GM18867 (cell line): Measurements from ENCODE around the gene BCOR.

ENCODE experiments used
- ATAC-seq: cut with Tn5 transposase; IDR thresholded peaks from one replicate; pipeline ENCODE4 v1.9.1; 2021; ENCODE audit warnings: mild to moderate bottlenecking, moderate library complexity; ENCODE audit not compliant: unreplicated experiment

BCOR gene

GRCh38 chrX:40035726-40036125 lies 62.0 kb downstream of the BCOR start:
- no peak for ATAC-seq

GRCh38 chrX:40031911-40032310 lies 65.8 kb downstream of the BCOR start:
- ATAC-seq = no peak

DNA sequence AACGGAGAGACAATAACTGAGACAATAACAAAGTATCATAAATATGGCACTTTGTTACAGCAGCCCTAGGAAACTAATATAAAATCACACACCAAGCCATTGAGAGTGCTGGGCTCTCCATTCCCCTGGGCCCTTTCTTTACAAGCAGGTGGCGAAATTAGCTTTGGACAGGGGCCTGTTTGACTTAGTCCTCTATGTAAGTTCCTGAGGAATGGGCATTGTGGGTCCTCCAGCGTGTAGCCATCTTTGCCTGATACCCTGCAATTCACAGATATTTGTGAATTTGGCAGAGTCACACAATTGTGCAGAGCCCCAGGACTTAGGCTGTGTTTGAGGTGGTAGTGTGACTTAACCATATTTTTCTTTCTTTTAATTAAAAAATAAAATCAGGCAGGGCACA lies 67.6 kb downstream of the BCOR start:
- no peak for ATAC-seq

GRCh38 chrX:40022421-40022820 lies 75.3 kb downstream of the BCOR start:
- ATAC-seq = peak; percentile 63

DNA sequence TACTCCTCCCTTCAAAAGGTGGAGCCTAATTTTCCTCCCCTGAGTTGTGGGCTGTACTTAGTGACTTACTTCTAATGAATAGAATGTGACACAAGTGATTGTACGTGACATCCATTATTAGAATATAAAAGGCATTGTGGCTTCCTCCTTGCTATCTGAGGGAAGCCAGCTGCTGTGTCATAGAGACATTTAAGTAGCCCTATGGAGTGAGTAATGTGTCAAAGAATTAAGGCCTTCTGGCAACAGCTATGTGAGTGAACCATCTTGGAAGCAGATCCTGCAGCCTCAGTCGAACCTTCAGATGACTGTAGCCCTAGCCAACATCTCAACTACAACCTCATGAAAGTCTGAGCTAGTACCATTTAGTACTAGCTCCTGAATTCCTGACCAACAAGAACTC lies 76.1 kb downstream of the BCOR start:
- ATAC-seq = no peak

DNA sequence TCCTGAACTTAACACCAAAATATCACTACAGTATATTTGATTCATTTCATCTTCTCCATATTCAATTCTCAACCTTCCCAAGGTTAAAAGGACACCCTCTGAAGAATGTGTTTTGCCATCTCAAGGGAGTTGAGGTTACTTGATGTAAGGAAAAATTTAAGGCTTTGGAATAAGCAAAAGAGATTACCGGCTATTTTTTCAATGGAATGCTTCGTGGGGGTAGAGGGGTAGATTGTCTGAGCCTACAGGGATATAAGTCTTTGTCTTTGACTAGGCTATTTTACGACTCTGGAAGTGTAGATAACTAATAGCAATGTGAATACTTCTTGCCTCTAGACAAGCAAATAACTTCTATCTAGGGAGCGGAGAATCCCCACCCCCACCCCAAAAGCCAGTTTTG lies 78.2 kb downstream of the BCOR start:
- no peak for ATAC-seq

DNA sequence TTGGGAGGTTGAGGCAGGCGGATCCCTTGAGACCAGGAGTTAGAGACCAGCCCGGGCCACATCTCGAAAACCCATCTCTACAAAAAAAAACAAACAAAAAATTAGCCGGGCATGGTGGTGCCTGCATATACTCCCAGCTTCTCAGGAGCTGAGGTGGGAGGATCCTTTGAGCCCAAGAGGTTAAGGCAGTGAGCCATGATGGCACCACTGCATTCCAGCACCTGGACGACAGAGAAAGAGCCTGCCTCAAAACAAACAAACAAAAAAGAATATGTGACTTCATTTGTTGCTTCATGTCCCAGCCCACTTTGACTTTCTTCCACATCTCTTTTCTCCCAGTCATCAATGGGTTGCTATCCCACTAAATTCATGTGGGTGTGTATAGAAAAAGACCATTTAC lies 79.7 kb downstream of the BCOR start:
- ATAC-seq = no peak

DNA sequence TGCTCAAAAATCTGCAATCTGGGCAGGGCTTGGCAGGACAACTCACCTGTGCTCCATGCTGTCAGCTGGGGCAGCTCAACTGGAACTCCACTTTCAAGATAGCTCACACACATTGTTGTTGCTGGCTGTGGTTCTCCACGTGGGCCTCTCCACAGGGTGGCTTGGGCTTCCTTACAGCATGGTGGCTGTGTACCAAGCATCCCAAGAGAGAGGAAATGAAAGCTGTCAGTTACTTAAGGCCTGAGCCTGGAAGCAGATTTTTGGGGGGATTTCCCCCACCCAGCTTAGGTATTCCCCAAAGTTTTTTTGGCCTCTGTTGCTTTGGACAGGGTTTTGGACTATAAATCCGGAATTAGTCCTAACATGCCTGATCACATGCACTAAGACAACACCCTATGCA lies 81.0 kb downstream of the BCOR start:
- no peak for ATAC-seq

GRCh38 chrX:40015693-40016092 lies 82.1 kb downstream of the BCOR start:
- ATAC-seq = no peak

DNA sequence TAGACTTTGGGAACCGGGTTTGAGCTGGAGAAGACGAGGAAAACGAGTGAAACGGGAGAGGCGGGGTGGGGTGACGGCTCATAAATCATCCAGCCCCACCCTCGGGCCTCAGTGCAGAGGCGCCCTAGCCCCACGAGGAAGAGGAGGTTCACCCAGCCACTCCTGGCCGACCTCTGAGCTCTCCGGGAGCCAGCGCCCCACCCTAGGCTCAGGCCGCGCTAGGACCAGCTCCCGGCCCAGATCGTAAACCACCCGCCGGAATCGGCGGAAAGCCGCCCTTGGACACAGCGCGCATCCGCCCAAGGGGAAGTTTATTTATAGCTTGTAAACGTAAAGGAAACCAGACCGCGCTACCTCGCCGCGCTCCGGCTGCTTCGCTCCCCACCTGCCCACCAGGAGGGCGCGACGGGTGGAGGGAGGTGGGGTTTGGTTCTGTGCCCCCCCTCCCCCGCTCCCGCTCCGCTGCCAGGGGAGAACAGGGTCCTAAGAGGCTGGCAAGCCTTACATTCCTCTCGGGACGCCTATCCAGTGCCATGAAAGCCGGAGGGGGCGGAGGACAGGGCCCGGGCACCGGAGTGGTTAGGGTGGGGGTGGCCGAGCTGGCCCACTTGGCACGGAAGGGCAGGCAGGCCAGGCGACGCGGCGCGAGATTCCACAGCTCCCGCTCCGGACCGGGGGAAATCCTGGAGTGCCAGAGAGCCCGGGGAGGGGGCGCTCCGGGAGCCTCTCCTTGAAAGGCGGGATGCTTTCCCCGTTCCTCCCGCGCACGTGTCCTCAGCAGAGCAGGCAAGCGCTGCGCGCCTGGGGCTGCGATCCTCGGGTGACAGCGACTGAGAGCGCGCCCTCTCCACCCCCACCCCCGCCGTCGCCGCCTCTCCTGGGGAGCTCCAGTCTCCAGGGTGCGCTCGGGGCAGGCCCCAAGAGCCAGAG lies 84.2 kb downstream of the BCOR start:
- ATAC-seq = peak; percentile 28

GRCh38 chrX:40012868-40013265 lies 84.9 kb downstream of the BCOR start:
- peak; percentile 48 for ATAC-seq

GRCh38 chrX:40012039-40012867 lies 85.5 kb downstream of the BCOR start:
- ATAC-seq = peak; percentile 9

- no peak for ATAC-seq
Observed at GRCh38 chrX:40011322-40012038, 86.3 kb downstream of the BCOR start.

DNA sequence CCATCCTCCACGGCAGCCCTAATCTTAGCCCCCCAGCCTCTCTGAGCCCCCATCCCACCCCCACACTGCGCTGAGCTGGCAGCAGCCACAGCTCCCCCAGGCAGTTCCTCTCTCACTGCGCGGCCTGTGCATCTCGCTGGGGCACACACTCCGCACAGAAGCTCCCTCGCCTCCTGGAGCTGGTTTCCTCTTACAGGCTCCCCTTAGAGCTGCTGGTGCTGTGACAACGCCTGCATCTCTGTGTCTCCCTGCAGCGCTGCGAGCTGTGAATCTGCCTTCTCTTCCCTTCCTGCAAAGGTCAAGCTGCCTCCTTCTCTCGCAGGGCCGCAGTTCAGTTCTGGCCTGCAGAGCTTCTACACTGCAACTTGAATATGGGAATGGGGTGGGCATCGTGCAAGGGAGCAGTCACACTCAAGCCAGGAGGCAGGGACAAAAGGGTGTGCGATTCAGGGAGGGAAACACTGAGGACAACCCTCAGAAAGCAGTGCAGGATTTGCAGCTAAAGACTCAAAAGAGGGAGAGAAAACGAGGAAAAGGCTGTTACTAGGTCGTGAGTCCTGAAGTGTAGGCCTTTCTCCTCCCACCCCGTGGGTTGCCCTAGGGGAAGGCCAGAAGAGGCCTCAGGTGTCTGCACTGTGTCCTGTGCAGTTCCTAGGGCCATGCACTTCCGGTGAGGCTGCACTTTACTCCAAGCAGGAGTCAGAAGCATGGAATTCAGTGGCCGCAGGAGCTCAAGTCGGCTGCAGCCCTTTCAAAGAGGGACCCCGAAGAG lies 87.0 kb downstream of the BCOR start:
- ATAC-seq = no peak

- ATAC-seq = no peak
Observed at GRCh38 chrX:40009890-40010289, 87.9 kb downstream of the BCOR start.

DNA sequence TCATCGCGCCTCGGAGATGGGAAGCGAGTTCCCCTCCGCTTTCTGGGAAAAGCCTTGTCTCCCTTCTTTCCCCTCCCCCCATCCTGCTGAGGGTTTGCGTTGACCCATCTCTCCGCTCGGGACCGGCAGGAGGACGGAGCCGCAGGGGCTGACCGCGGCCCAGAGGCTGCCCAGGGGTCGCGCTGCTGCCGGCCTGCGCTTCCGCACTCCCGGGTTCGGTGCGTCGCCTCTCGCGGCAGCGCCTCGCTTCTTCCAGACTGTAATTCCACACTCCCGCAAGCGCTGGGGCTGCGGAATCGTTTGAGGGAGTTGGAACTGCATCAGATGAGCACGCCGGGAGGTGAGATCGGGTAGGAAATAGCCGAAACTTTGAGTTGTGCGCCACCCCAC lies 88.3 kb downstream of the BCOR start:
- ATAC-seq = no peak

DNA sequence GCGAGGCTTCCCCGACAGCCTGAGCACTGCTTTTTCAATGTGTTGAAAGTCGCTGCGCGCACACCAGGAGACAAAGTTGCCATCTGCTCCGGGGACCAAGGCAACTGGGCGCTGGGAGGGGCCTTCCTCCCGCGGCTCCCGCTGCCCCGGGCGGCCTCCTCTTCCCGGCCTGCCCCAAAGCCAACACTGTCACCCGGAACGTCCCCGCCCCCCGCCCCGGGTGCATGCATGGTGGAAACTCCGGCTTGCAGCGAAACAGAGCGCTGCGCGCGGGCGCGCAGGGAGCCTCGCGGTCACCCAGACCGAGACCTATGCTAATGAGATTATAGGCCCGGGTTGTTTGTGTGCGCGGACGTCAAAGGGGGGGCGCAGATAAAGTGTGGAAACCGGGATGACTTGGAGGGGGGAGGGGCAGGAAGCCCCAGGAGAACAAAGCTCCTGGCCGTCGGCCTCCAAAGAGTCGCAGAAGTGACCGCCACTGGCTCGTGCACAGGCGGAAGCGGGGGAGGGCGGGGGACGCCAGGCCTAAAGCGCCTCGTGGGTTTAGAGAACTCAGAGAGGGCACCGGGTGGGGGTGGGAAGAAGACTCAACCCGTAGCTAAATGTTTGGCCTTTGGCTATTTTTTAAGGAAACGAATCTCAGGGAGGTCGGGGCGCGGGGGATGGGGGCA lies 88.8 kb downstream of the BCOR start:
- ATAC-seq = no peak

DNA sequence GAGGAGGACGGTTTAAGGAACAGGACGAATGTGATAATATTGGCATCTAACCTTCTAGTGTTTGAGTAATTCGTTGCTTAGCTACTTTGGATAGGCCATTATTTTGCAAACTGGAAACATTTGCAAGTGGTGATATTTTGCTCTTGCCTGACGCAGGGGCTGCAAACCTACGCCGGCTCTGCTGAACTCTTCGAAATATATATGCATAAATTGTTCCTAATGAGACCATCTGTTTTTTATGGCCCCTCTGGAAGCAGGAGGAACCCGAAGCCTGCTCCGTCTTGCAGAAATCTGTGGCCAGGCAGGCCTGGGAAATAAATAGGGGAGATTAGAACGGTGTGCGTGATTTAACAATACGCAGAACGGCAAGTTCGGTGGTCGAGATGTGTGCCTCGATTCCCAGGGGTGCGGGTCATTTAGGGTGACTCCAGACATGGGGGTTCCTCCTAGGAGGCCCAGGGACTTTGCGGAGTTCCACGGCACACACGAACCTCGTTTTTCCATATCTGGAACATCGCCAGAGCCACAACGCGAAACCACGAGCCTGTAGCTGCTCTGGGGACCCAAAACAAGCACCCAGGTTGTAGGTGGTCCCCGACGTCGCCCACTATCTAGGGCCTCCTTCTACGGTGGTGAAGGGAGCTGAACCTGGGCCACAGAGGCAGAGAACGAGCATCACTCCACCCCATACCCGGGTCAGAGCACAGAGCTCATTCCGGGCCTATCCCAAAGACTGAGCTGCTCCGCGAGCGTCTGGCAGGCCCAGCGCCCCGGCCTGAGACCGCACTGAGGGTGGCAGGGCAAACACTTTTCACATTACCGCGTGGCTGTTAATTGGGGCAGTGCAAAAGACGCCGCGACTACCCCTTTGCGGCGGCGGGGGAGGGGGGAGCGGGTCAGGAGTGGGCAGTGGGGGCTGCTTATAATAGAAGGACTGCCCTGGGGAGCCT lies 89.7 kb downstream of the BCOR start:
- ATAC-seq = no peak
